ENCODE data around the gene RXYLT1. TPM values are rescaled to one million over a fixed set of nuclear protein-coding genes. Genes with fewer than 3 reads are reported as not detected.

The RXYLT1 gene
- polyA plus RNA-seq, 1 donor (not counting 4 experiments of a cell fraction or from before 2014, with no cell fraction given): 17.0 TPM

DNA sequence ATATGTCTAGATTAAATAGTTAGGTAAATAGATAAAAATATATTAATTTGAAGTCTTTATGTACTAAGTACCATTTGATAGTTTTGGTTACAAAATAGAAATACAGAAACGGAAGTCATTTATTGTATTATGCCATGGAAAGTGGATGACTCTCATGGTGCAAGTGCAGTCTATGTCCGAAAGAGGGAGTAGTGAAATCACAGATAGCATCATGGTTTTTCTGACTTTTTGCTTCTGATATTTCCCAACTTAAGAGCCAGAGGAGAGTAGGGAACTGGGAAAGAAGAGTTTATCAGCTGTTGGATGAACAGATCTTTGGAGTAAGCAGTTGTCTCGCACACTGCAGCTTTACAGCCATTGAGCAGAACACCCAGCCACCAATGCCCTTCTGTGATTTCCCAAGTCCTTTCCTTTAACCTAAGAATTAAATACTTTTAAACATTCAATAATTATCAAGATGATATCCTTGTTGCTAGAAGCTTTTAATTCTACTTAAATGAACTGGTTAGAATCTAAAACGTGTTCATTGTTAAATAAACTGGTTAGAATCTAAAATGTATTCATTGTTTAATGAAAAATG is 46.4 kb downstream of the RXYLT1 start:
- peaks cover 7% of the 10 kb centered on the region for H3K4me1 ChIP-seq (ENCODE audit: control insufficient read depth, extremely low read depth, insufficient read depth, low read length)
- FAIRE-seq (peak; percentile 75), DNase-seq (ENCODE audit: low read depth, low spot score) (no peak)
- no peak overlapping the region for H3K9ac ChIP-seq (ENCODE audit: control insufficient read depth, extremely low read depth, insufficient read depth, low read length)
- no peaks in the 10 kb centered on the region for H4K20me1 ChIP-seq (ENCODE audit: control insufficient read depth, extremely low read depth, insufficient read depth, low read length)
- H3K36me3 ChIP-seq (ENCODE audit: control insufficient read depth in 2 of 2, extremely low read depth in 1 of 2, insufficient read depth in 2 of 2, low read length in 2 of 2): no peaks in the 10 kb centered on the region
- dilution Hi-C loops (cut with MboI; ENCODE audit: extremely low pct_ligation_motif_present, low sequenced_read_pairs): loop anchor here (25.0 kb wide), 1 partner anchor 436 kb away; no protein-coding TSS in a partner anchor
- no peak for TF ChIP-seq EZH2 (IDR thresholded peaks at IDR 0.05; ENCODE audit: low read length)
- TF ChIP-seq, protein P1, sequence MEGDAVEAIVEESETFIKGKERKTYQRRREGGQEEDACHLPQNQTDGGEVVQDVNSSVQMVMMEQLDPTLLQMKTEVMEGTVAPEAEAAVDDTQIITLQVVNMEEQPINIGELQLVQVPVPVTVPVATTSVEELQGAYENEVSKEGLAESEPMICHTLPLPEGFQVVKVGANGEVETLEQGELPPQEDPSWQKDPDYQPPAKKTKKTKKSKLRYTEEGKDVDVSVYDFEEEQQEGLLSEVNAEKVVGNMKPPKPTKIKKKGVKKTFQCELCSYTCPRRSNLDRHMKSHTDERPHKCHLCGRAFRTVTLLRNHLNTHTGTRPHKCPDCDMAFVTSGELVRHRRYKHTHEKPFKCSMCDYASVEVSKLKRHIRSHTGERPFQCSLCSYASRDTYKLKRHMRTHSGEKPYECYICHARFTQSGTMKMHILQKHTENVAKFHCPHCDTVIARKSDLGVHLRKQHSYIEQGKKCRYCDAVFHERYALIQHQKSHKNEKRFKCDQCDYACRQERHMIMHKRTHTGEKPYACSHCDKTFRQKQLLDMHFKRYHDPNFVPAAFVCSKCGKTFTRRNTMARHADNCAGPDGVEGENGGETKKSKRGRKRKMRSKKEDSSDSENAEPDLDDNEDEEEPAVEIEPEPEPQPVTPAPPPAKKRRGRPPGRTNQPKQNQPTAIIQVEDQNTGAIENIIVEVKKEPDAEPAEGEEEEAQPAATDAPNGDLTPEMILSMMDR (optimal IDR thresholded peaks at IDR 0.05 in 1 of 3, IDR thresholded peaks at IDR 0.05 in 1 of 3, conservative IDR thresholded peaks at IDR 0.05 in 1 of 3; ENCODE audit: extremely low read depth in 1 of 3, insufficient read depth in 2 of 3, low read length in 3 of 3): peak; percentile 54 to 82 (median 62)
- H3K27me3 ChIP-seq (ENCODE audit: control insufficient read depth, extremely low read depth, insufficient read depth, low read length): no peaks in the 10 kb centered on the region
- no peak overlapping the region for H3K27ac ChIP-seq (ENCODE audit: control insufficient read depth, insufficient read depth, low read length)
- H3K9me3 ChIP-seq (ENCODE audit: control insufficient read depth, low read depth, low read length): no peaks in the 10 kb centered on the region
- H3K79me2 ChIP-seq (ENCODE audit: control insufficient read depth, insufficient read depth, low read length): no peaks in the 10 kb centered on the region
- H3K9me1 ChIP-seq (ENCODE audit: control insufficient read depth, extremely low read depth, insufficient read depth, low read length): no peaks in the 10 kb centered on the region
- H3K4me3 ChIP-seq (ENCODE audit: control insufficient read depth in 2 of 3, extremely low read depth in 1 of 3, insufficient read depth in 2 of 3, low read depth in 1 of 3, low read length in 3 of 3): no peak overlapping the region
- H3K4me2 ChIP-seq (ENCODE audit: control insufficient read depth, extremely low read depth, insufficient read depth, low read depth, low read length): no peak overlapping the region
- H2AFZ ChIP-seq (ENCODE audit: control insufficient read depth, low read length): no peak overlapping the region

DNA sequence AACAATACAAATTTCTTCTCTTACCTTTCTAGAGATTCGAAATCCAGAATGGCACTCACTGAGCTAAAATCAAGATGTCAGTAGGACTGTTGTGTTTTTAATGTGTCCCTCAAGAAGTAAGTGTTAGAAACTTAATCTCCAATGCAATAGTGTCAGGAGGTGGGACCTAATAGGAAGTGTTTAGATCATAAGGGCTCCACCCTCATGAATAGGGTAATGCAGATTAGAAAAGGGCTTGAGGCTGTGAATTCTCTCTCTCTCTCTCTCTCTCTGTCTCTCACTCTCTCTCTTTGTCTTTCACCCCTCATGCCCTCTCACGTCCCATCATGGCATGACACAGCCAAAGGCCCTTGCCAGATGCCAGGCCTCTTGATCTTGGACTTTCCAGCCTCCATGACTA is 49.2 kb downstream of the RXYLT1 start:
- TF ChIP-seq, protein P1 (optimal IDR thresholded peaks at IDR 0.05 in 1 of 3, IDR thresholded peaks at IDR 0.05 in 1 of 3, conservative IDR thresholded peaks at IDR 0.05 in 1 of 3; ENCODE audit: extremely low read depth in 1 of 3, insufficient read depth in 2 of 3, low read length in 3 of 3): no peak
- TF ChIP-seq EZH2 (IDR thresholded peaks at IDR 0.05; ENCODE audit: low read length): no peak
- Histone ChIP-seq H3K9me1 (ENCODE audit: control insufficient read depth, extremely low read depth, insufficient read depth, low read length) (no peaks in the 10 kb centered on the region), H3K9ac (ENCODE audit: control insufficient read depth, extremely low read depth, insufficient read depth, low read length) (no peak overlapping the region), H4K20me1 (ENCODE audit: control insufficient read depth, extremely low read depth, insufficient read depth, low read length) (no peaks in the 10 kb centered on the region), H3K27ac (ENCODE audit: control insufficient read depth, insufficient read depth, low read length) (no peak overlapping the region), H3K4me1 (ENCODE audit: control insufficient read depth, extremely low read depth, insufficient read depth, low read length) (no peaks in the 10 kb centered on the region), H3K4me2 (ENCODE audit: control insufficient read depth, extremely low read depth, insufficient read depth, low read depth, low read length) (no peak overlapping the region), H3K9me3 (ENCODE audit: control insufficient read depth, low read depth, low read length) (no peaks in the 10 kb centered on the region), H3K79me2 (ENCODE audit: control insufficient read depth, insufficient read depth, low read length) (no peaks in the 10 kb centered on the region), H3K36me3 (ENCODE audit: control insufficient read depth in 2 of 2, extremely low read depth in 1 of 2, insufficient read depth in 2 of 2, low read length in 2 of 2) (no peaks in the 10 kb centered on the region), H3K4me3 (ENCODE audit: control insufficient read depth in 2 of 3, extremely low read depth in 1 of 3, insufficient read depth in 2 of 3, low read depth in 1 of 3, low read length in 3 of 3) (no peak overlapping the region), H3K27me3 (ENCODE audit: control insufficient read depth, extremely low read depth, insufficient read depth, low read length) (no peaks in the 10 kb centered on the region), H2AFZ (ENCODE audit: control insufficient read depth, low read length) (no peak overlapping the region)
- no peak for DNase-seq (ENCODE audit: low read depth, low spot score)
- no peak for FAIRE-seq
- dilution Hi-C loops (cut with MboI; ENCODE audit: extremely low pct_ligation_motif_present, low sequenced_read_pairs): loop anchor here (25.0 kb wide), 1 partner anchor 433 kb away; no protein-coding TSS in a partner anchor

All from keratinocyte (primary cell).